HG03025 (cell line): ENCODE data around the gene ANKRD33B.
A peak's percentile ranks its signal among the peaks of the same experiment; 100 is the strongest.

Experiments
- ATAC-seq: cut with Tn5 transposase; IDR thresholded peaks from one replicate; pipeline ENCODE4 v1.9.1; 2021; ENCODE audit warnings: mild to moderate bottlenecking, moderate library complexity; ENCODE audit not compliant: unreplicated experiment, low FRiP score

ANKRD33B gene

GRCh38 chr5:10671041-10672008 lies 107.5 kb downstream of the ANKRD33B start:
- no peak for ATAC-seq

- no peak for ATAC-seq
Observed at GRCh38 chr5:10672146-10673016, 108.5 kb downstream of the ANKRD33B start.

- ATAC-seq = no peak
Observed at GRCh38 chr5:10673017-10673389, 109.1 kb downstream of the ANKRD33B start.

GRCh38 chr5:10673407-10673806 lies 109.5 kb downstream of the ANKRD33B start:
- no peak for ATAC-seq

- no peak for ATAC-seq
Observed at GRCh38 chr5:10674096-10674495, 110.2 kb downstream of the ANKRD33B start.

- ATAC-seq = no peak
Observed at GRCh38 chr5:10674582-10674981, 110.7 kb downstream of the ANKRD33B start.

GRCh38 chr5:10675177-10675700 lies 111.4 kb downstream of the ANKRD33B start:
- no peak for ATAC-seq

GRCh38 chr5:10676224-10676623 lies 112.4 kb downstream of the ANKRD33B start:
- ATAC-seq = no peak

GRCh38 chr5:10676946-10677345 lies 113.1 kb downstream of the ANKRD33B start:
- no peak for ATAC-seq

- ATAC-seq = no peak
Observed at GRCh38 chr5:10677533-10677932, 113.7 kb downstream of the ANKRD33B start.

GRCh38 chr5:10678244-10678643 lies 114.4 kb downstream of the ANKRD33B start:
- ATAC-seq = no peak

GRCh38 chr5:10679336-10679988 lies 115.6 kb downstream of the ANKRD33B start:
- no peak for ATAC-seq

- ATAC-seq = no peak
Observed at GRCh38 chr5:10680876-10681481, 117.1 kb downstream of the ANKRD33B start.

GRCh38 chr5:10681731-10682679 lies 118.1 kb downstream of the ANKRD33B start:
- no peak for ATAC-seq

- no peak for ATAC-seq
Observed at GRCh38 chr5:10682801-10683525, 119.1 kb downstream of the ANKRD33B start.

- peak; percentile 59 for ATAC-seq
Observed at GRCh38 chr5:10684303-10685086, 120.6 kb downstream of the ANKRD33B start.

- ATAC-seq = peak; percentile 59
Observed at GRCh38 chr5:10685115-10685521, 121.2 kb downstream of the ANKRD33B start.

- no peak for ATAC-seq
Observed at GRCh38 chr5:10686890-10687289, 123.0 kb downstream of the ANKRD33B start.
